ENCODE data around the gene C2CD2L. TPM values are rescaled to one million over a fixed set of nuclear protein-coding genes. Genes with fewer than 3 reads are reported as not detected.

C2CD2L gene
- total RNA-seq, 2 donors from 2014 or later: 5.4 to 20.8 TPM

DNA sequence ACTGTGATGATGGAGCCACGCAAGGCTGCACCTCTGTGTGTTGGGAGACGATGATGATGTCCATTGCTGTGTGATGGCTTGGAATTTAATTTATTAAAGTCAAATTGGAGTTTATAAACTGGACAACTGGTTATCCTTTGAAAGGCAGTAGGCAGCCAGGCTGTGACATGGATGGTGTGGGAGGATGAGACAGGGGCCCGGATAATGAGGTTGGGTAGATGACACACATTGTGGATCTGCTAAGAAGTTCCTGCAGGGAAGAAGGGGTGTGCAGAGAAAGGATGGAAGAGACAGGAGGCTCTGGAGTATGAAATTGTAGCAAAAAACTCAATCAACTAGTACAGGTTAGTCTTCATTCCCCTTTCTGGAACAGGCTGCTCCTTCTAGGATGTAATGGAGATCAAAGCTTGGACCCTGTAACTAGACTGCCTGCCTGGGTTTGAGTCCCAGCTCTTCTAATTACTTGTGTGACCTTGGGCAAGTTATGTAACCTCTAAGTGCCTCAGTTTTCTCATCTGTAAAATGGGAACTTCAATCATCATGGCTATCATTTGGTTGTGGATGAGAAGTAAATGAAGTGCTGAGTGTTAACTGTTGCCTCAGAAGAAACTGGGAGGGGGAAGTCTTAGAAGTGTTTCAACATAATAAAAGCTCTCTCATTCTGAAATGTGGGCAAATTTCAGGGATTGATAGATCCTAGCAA is 10.0 kb downstream of the C2CD2L start:
- DNase-seq (no peak), ATAC-seq (no peak)
- Histone ChIP-seq H3K27ac (no peak overlapping the region), H3K9me3 (no peaks in the 10 kb centered on the region), H3K27me3 (no peaks in the 10 kb centered on the region), H3K4me1 (peaks cover 13% of the 10 kb centered on the region), H3K4me3 (no peak overlapping the region), H3K36me3 (replicated peaks in 1 of 2; ENCODE audit: insufficient read depth in 1 of 2, low read depth in 2 of 2) (peaks cover 0 to 3% of the 10 kb centered on the region in 2 donors)
- no peak for TF ChIP-seq CTCF (IDR thresholded peaks at IDR 0.05)
- no peak for TF ChIP-seq POLR2A (IDR thresholded peaks at IDR 0.05)
- intact Hi-C loops (cut with DNase I): no loop called here
- WGBS, 2 donors: 91 to 99% methylated on average over 3 of the region's 3 CpGs

- peaks cover 0 to 2% of the 10 kb centered on the region in 2 donors for H3K36me3 ChIP-seq (replicated peaks in 1 of 2; ENCODE audit: insufficient read depth in 1 of 2, low read depth in 2 of 2)
- H3K27me3 ChIP-seq: no peaks in the 10 kb centered on the region
- 95 to 96% methylated on average over 5 of the region's 5 CpGs for WGBS, 2 donors
- no peak overlapping the region for H3K27ac ChIP-seq
- TF ChIP-seq CTCF (IDR thresholded peaks at IDR 0.05) (no peak), POLR2A (IDR thresholded peaks at IDR 0.05) (no peak)
- intact Hi-C loops (cut with DNase I): no loop called here
- DNase-seq: no peak
- H3K4me1 ChIP-seq: peaks cover 20% of the 10 kb centered on the region
- ATAC-seq: no peak
- H3K4me3 ChIP-seq: no peak overlapping the region
- H3K9me3 ChIP-seq: no peaks in the 10 kb centered on the region
Measured at GRCh38 chr11:119118227-119118626, 11.1 kb downstream of the C2CD2L start.

- intact Hi-C loops (cut with DNase I): no loop called here
- Histone ChIP-seq H3K36me3 (replicated peaks in 1 of 2; ENCODE audit: insufficient read depth in 1 of 2, low read depth in 2 of 2) (peaks cover 0 to 2% of the 10 kb centered on the region in 2 donors), H3K4me1 (peaks cover 20% of the 10 kb centered on the region), H3K9me3 (no peaks in the 10 kb centered on the region), H3K27ac (no peak overlapping the region), H3K4me3 (no peak overlapping the region), H3K27me3 (no peaks in the 10 kb centered on the region)
- WGBS, 2 donors: 87 to 88% methylated on average over 1 of the region's 1 CpG
- DNase-seq (no peak), ATAC-seq (no peak)
- no peak for TF ChIP-seq CTCF (IDR thresholded peaks at IDR 0.05)
Measured at GRCh38 chr11:119118946-119119345, 11.8 kb downstream of the C2CD2L start.

DNA sequence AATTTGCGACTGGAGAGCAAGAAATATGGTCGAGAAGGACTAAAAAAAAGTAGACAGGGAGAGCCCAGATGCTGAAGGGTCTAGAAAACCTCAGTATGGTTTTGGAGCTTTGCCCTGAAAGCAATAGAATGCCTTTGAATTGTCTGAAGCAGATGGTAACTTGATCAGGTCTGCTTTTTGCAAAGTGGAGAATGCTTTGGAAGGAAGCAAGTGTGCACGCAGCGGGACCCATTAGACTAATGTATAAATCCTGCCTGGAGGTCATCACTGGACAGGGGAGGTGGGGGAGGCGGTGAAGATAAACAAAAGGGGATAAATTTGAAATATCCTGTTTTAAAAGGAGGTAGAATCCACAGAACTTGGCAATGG is 13.5 kb downstream of the C2CD2L start:
- intact Hi-C loops (cut with DNase I): no loop called here
- TF ChIP-seq CTCF (IDR thresholded peaks at IDR 0.05) (no peak), POLR2A (IDR thresholded peaks at IDR 0.05) (no peak)
- H3K4me1 ChIP-seq: peaks cover 26% of the 10 kb centered on the region
- no peaks in the 10 kb centered on the region for H3K36me3 ChIP-seq (replicated peaks in 1 of 2; ENCODE audit: insufficient read depth in 1 of 2, low read depth in 2 of 2)
- H3K4me3 ChIP-seq: no peak overlapping the region
- no peaks in the 10 kb centered on the region for H3K9me3 ChIP-seq
- DNase-seq (no peak), ATAC-seq (no peak)
- peak overlapping the region; percentile 16 to 73 (median 64) for H3K27ac ChIP-seq
- 12% methylated on average over 5 of the region's 5 CpGs for WGBS, 2 donors
- no peaks in the 10 kb centered on the region for H3K27me3 ChIP-seq
